Smooth muscle cell (in vitro differentiated cells): ENCODE results near the gene SLC14A1. TPM values are rescaled to one million over a fixed set of nuclear protein-coding genes. Genes with fewer than 3 reads are reported as not detected.
A peak's percentile ranks its signal among the peaks of the same experiment; 100 is the strongest.

Source experiments
- DNase-seq: peaks from one replicate; lab custom pipeline; 2025; ENCODE audit not compliant: unreplicated experiment; lab: John Stamatoyannopoulos, UW
- H2AFZ ChIP-seq: fragments of 200-600 bp; sonication (generic); 2 replicates; pipeline ENCODE4 v1.6.0; 2016; ENCODE audit warnings: antibody characterized with exemption, low read depth, mild to moderate bottlenecking
- H3F3A ChIP-seq: fragments of 200-600 bp; sonication (generic); 2 replicates; pipeline ENCODE4 v1.6.0; 2017; ENCODE audit warnings: antibody characterized with exemption, low read depth
- H3K27ac ChIP-seq: fragments of 200-600 bp; sonication (generic); 2 replicates; pipeline ENCODE4 v1.5.1; 2016; ENCODE audit warnings: low read depth, mild to moderate bottlenecking
- H3K27me3 ChIP-seq: fragments of 200-600 bp; sonication (generic); 2 replicates; pipeline ENCODE4 v1.6.1; 2016; ENCODE audit warnings: low read depth, mild to moderate bottlenecking
- H3K36me3 ChIP-seq: fragments of 200-600 bp; sonication (generic); 2 replicates; pipeline ENCODE4 v1.5.1; 2016; ENCODE audit warnings: low read depth
- H3K4me1 ChIP-seq: fragments of 200-600 bp; sonication (generic); 2 replicates; pipeline ENCODE4 v1.5.1; 2016; ENCODE audit warnings: low read depth
- H3K4me2 ChIP-seq: fragments of 200-600 bp; sonication (generic); 2 replicates; pipeline ENCODE4 v1.6.0; 2016; ENCODE audit warnings: mild to moderate bottlenecking
- H3K4me3 ChIP-seq: fragments of 200-600 bp; sonication (generic); 2 replicates; pipeline ENCODE4 v1.5.1; 2016; ENCODE audit warnings: mild to moderate bottlenecking
- H3K79me2 ChIP-seq: fragments of 200-600 bp; sonication (generic); 2 replicates; pipeline ENCODE4 v1.6.0; 2016; ENCODE audit warnings: low read depth, mild to moderate bottlenecking
- H3K9ac ChIP-seq: fragments of 200-600 bp; sonication (generic); 2 replicates; pipeline ENCODE4 v1.6.0; 2016; ENCODE audit warnings: low read depth
- H3K9me3 ChIP-seq: fragments of 200-600 bp; sonication (generic); replicated peaks from 2 replicates; pipeline ENCODE4 v1.5.1; 2016; ENCODE audit warnings: low read depth
- H4K20me1 ChIP-seq: fragments of 200-600 bp; sonication (generic); 2 replicates; pipeline ENCODE4 v1.6.0; 2016; ENCODE audit warnings: low read depth
- CTCF ChIP-seq: fragments of 200-600 bp; sonication (generic); IDR thresholded peaks from 2 replicates; pipeline ENCODE4 v1.5.1; 2017; ENCODE audit warnings: borderline replicate concordance, mild to moderate bottlenecking, antibody characterized with exemption; ENCODE audit not compliant: insufficient read depth, poor library complexity, severe bottlenecking
- WGBS: methylation state at CpG from one replicate; pipeline ENCODE4 v1.1.7; 2016; ENCODE audit warnings: low lambda C conversion rate; 5-methylcytosine and 5-hydroxymethylcytosine counted together
- polyA plus RNA-seq: library from polyadenylated mRNA; unstranded; fragments of >200 nt; fragmentation: Nextera tagmentation; extraction: Ambion mirVana; gene quantifications from 2 replicates; pipeline ENCODE4 v1.2.1, GENCODE V29; 2016
- total RNA-seq: library from RNA; depleted of rRNA; stranded (reverse); fragments of >200 nt; gene quantifications from 2 replicates; pipeline ENCODE4 v1.2.3, GENCODE V29; 2014

Gene SLC14A1
- total and polyA plus RNA-seq, 2 experiments from 2014 or later, result 20.0 to 37.9 TPM

GRCh38 chr18:45734944-45735343 is 11.0 kb downstream of the SLC14A1 start:
- Histone ChIP-seq H3K9me3 (no peaks in the 10 kb centered on the region), H3K4me1 (no peaks in the 10 kb centered on the region), H2AFZ (no peak overlapping the region), H3K9ac (no peak overlapping the region), H3F3A (no peaks in the 10 kb centered on the region), H4K20me1 (no peaks in the 10 kb centered on the region), H3K36me3 (no peaks in the 10 kb centered on the region), H3K79me2 (no peaks in the 10 kb centered on the region), H3K27ac (no peak overlapping the region), H3K4me3 (no peak overlapping the region), H3K27me3 (no peaks in the 10 kb centered on the region), H3K4me2 (no peak overlapping the region)
- TF ChIP-seq CTCF, result no peak
- no peak for DNase-seq
- WGBS, result 84% methylated on average over 6 of the region's 6 CpGs

GRCh38 chr18:45738660-45739059 is 14.7 kb downstream of the SLC14A1 start:
- no peak overlapping the region for H3K4me2 ChIP-seq
- TF ChIP-seq CTCF, result no peak
- H3K9ac ChIP-seq, result no peak overlapping the region
- H3F3A ChIP-seq, result no peaks in the 10 kb centered on the region
- no peak overlapping the region for H3K27ac ChIP-seq
- H3K79me2 ChIP-seq, result no peaks in the 10 kb centered on the region
- H3K9me3 ChIP-seq, result no peaks in the 10 kb centered on the region
- no peaks in the 10 kb centered on the region for H3K4me1 ChIP-seq
- DNase-seq, result no peak
- no peaks in the 10 kb centered on the region for H3K27me3 ChIP-seq
- no peak overlapping the region for H3K4me3 ChIP-seq
- H4K20me1 ChIP-seq, result no peaks in the 10 kb centered on the region
- no peaks in the 10 kb centered on the region for H3K36me3 ChIP-seq
- no peak overlapping the region for H2AFZ ChIP-seq

- no peaks in the 10 kb centered on the region for H3F3A ChIP-seq
- no peak for TF ChIP-seq CTCF
- DNase-seq, result no peak
- H3K36me3 ChIP-seq, result no peaks in the 10 kb centered on the region
- H3K79me2 ChIP-seq, result no peaks in the 10 kb centered on the region
- no peak overlapping the region for H3K4me3 ChIP-seq
- no peak overlapping the region for H3K27ac ChIP-seq
- WGBS, result 97% methylated on average over 3 of the region's 3 CpGs
- H3K27me3 ChIP-seq, result no peaks in the 10 kb centered on the region
- H4K20me1 ChIP-seq, result no peaks in the 10 kb centered on the region
- H2AFZ ChIP-seq, result no peak overlapping the region
- H3K4me1 ChIP-seq, result no peaks in the 10 kb centered on the region
- H3K9me3 ChIP-seq, result no peaks in the 10 kb centered on the region
- no peak overlapping the region for H3K9ac ChIP-seq
- H3K4me2 ChIP-seq, result peak overlapping the region; percentile 22
Observed at GRCh38 chr18:45739268-45739667, 15.3 kb downstream of the SLC14A1 start.

GRCh38 chr18:45739848-45740247 is 15.9 kb downstream of the SLC14A1 start:
- H4K20me1 ChIP-seq, result no peaks in the 10 kb centered on the region
- no peak overlapping the region for H3K4me3 ChIP-seq
- no peaks in the 10 kb centered on the region for H3K9me3 ChIP-seq
- TF ChIP-seq CTCF, result no peak
- no peaks in the 10 kb centered on the region for H3K36me3 ChIP-seq
- DNase-seq, result no peak
- H3K27ac ChIP-seq, result no peak overlapping the region
- H3F3A ChIP-seq, result no peaks in the 10 kb centered on the region
- H3K27me3 ChIP-seq, result no peaks in the 10 kb centered on the region
- no peaks in the 10 kb centered on the region for H3K79me2 ChIP-seq
- H2AFZ ChIP-seq, result no peak overlapping the region
- 63% methylated on average over 3 of the region's 3 CpGs for whole genome bisulfite sequencing
- no peak overlapping the region for H3K9ac ChIP-seq
- peak overlapping the region; percentile 22 for H3K4me2 ChIP-seq
- no peaks in the 10 kb centered on the region for H3K4me1 ChIP-seq
